GM19238 (cell line): ENCODE results near the gene TRIM47.
"Not testable (repeated sequence)": the region's sequence is repeated elsewhere in the genome, so short reads cannot be mapped to it uniquely, and the experiment has no call there.

Source experiments
- DNase-seq: peaks from one replicate; pipeline ENCODE4 v3.0.0; 2011; ENCODE audit warnings: low spot score; ENCODE audit not compliant: insufficient read length

TRIM47 gene

GRCh38 chr17:75870228-75870627 lies 8.2 kb downstream of the TRIM47 start:
- DNase-seq, result not testable (repeated sequence)

- DNase-seq, result no peak
These were observed 8.9 kb downstream of the TRIM47 start for GRCh38 chr17:75869282-75870141.

GRCh38 chr17:75868730-75869281 lies 9.6 kb downstream of the TRIM47 start:
- not testable (repeated sequence) for DNase-seq

- DNase-seq, result not testable (repeated sequence)
These were observed 12.8 kb downstream of the TRIM47 start for GRCh38 chr17:75865404-75866188.

- DNase-seq, result not testable (repeated sequence)
These were observed 13.5 kb downstream of the TRIM47 start for GRCh38 chr17:75864887-75865286.

- DNase-seq, result peak; percentile 89
These were observed 13.9 kb downstream of the TRIM47 start for GRCh38 chr17:75864448-75864871.

- no peak for DNase-seq
These were observed 16.5 kb downstream of the TRIM47 start for GRCh38 chr17:75861927-75862317.

GRCh38 chr17:75859358-75859757 lies 19.0 kb downstream of the TRIM47 start:
- not testable (repeated sequence) for DNase-seq

- DNase-seq, result no peak
These were observed 22.2 kb downstream of the TRIM47 start for GRCh38 chr17:75856062-75856756.

GRCh38 chr17:75855310-75856061 lies 22.9 kb downstream of the TRIM47 start, which contains the start of gene WBP2:
Gene WBP2 (minus strand): TSS chr17:75855335. CDS start chr17:75855297, 38 bp downstream.
- peak; percentile 97 for DNase-seq

- no peak for DNase-seq
These were observed 23.5 kb downstream of the TRIM47 start for GRCh38 chr17:75854881-75855309.

- no peak for DNase-seq
These were observed 24.2 kb downstream of the TRIM47 start for GRCh38 chr17:75854101-75854748.

GRCh38 chr17:75853433-75853832 lies 24.9 kb downstream of the TRIM47 start:
- no peak for DNase-seq

GRCh38 chr17:75851693-75851991 lies 26.7 kb downstream of the TRIM47 start:
- not testable (repeated sequence) for DNase-seq

GRCh38 chr17:75850928-75851692 lies 27.3 kb downstream of the TRIM47 start:
- DNase-seq, result no peak

- DNase-seq, result no peak
These were observed 28.7 kb downstream of the TRIM47 start for GRCh38 chr17:75849724-75850123.

- DNase-seq, result no peak
These were observed 29.1 kb downstream of the TRIM47 start for GRCh38 chr17:75849279-75849646.

- no peak for DNase-seq
These were observed 29.7 kb downstream of the TRIM47 start for GRCh38 chr17:75848523-75849278.
